Measurements from ENCODE around the gene LRRC42.
"Not testable (repeated sequence)": the region's sequence is repeated elsewhere in the genome, so short reads cannot be mapped to it uniquely, and the experiment has no call there.

The LRRC42 gene

GRCh38 chr1:53968125-53968513 lies 22.0 kb downstream of the LRRC42 start:
- DNase-seq = no peak

DNA sequence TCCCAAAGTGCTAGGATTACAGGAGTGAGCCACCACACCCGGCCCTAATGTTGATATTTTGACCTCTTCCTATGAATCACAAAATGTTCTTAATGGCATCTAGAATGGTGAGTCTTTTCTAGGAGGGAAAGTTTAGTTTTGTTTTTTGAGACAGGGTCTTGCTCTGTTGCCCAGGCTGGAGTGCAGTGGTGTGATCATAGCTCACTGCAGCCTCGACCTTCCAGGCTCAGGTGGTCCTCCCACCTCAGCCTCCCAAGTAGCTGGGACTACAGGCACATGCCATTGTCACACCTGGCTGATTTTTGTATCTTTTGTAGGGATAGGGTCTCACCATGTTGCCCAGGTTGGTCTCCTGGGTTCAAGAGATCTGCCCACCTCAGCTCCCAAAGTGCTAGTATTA lies 23.2 kb downstream of the LRRC42 start:
- not testable (repeated sequence) for DNase-seq

- no peak for DNase-seq
Observed at GRCh38 chr1:53971718-53972117, 25.6 kb downstream of the LRRC42 start.

GRCh38 chr1:53975861-53976260 lies 29.7 kb downstream of the LRRC42 start:
- DNase-seq = no peak

DNA sequence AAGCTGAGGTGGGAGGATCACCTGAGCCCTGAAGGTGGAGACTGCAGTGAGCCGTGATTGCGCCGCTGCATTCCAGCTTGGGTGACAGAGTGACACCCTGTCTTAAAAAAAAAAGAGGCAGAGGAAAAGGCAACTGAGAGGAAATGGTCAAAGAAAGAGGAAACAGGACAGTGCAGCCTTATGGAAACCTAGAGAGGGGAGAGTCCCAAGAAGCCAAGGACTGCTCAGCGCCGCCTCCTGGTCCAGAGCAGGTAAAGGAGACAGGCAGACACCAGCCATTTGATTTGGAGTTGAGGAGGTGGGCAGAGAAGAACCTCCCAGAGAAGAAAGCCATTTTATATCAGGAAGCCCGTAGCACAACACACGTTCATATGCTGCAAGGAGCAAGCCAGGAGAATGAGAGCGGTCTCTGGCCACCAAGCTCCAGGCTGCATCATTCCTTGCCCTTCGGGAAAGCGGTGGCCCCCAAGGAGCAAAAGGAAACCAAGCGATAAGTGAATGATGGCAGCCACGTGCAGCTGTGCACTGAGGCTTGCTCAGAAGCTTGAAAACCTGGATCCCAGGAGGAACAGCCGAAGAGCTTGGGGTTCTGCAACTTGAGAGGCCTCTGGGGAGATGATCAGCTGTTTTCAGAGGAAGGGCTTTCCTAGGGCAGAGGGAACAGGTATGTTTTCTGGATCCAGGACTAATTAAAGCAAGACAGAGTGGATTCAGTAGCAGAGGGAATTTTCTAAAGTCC lies 33.7 kb downstream of the LRRC42 start:
- DNase-seq = no peak

DNA sequence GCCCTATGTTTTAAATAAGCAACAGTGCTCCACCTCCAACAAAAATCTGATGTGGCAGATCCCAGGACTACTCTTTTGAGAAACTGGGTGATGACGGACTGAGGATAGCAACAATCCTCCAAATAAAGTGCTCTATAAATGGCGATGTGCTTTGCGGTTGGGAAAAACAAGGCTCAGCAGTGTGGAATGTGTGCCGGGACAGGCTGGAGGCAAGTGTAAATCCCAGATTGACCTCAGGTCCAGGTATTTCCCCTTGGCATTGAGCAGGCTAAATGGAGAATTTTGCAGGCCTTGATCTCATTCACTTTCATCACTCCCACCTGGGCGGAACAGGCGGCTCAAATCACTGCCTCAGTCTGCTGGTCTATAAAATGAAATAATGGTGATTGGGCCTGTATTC lies 35.1 kb downstream of the LRRC42 start:
- DNase-seq = no peak

DNA sequence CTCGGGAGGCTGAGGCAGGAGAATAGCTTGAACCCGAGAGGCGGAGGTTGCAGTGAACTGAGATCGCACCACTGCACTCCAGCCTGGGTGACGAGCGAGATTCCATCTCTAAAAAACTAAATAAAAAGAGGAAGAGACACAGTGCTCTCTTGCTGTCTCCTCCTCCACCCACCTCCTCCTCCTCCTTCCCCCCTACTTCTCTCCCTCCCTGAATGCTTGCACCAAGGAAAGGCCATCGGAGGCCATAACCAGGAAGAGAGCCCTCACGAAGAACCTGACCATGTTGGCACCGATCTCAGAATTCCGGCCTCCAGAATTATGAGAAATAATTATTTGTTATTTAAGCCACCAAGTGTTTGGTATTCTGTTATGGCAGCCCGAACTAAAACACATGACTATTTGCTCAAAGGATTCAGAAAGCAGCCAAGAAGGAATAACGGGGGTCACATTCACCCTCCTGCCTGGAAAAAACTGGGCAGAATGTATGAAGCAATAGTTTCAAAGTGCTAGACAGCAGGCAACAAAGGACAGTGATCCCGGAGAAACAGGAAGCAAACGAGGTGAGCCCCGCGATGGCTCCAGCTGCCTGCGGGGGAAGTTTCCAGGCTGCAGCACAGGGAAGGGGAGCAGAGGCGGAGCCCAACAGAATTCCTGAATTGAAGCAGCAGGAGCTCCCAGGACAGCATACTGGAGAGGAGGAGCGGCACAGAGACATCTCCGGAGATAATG lies 36.0 kb downstream of the LRRC42 start:
- DNase-seq = no peak

GRCh38 chr1:53982763-53983104 lies 36.6 kb downstream of the LRRC42 start:
- no peak for DNase-seq

DNA sequence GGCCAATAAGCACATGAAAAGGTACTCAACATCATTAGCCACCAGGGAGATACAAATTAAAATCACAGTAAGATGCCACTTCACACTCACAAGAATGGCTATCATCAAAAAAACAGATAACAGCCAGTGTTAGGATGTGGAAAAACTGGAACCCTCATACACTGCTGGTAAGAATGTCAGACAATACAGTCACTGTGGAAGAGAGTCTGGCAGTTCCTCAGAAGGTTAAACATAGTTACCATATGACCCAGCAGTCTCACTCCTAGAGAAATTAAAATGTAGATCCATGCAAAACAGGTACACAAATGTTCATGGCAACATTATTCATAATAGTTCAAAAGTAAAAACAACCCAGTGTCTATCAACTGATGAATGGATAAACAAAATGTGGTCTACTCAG lies 38.6 kb downstream of the LRRC42 start:
- DNase-seq = no peak

- DNase-seq = no peak
Observed at GRCh38 chr1:53986458-53986857, 40.3 kb downstream of the LRRC42 start.

GRCh38 chr1:53987880-53988279 lies 41.7 kb downstream of the LRRC42 start:
- DNase-seq = no peak

DNA sequence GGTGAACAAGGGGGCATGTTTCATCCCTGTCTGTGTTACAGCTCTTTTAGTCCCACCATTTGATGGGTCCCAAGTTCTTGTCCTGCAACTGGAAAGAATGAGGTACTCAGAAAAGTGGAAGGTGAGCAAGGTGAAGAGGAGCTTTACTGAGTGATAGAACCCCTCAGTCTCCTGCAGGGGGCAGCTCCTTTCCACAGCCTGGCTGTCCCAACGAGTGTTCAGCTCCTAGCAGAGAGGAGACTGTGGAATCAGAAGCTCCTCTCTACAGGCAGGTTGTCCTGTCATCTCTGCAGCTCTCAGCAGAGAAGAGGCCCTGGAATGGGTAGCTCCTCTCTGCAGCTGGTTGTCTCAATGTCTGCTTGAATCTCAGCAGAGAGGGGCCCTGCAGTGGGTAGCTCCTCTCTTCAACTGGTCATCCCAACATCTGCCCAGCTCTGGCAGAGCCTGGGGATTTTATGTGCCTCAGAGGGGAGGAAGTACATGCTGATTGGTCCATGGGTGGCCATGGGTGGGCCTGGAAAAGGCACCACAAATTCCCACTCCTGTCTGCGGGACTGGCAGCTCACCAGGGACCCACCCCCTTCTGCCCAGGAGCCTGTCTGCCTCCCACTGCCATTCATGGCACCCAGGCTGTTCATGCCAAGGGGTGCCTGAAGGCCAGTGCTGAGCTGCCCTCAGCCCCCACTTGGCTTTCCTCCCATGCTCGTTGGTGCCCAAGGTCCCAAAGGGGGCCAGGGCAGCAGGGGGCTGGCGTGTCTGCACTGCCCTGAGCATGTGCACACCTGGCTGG lies 46.1 kb downstream of the LRRC42 start:
- no peak for DNase-seq

DNA sequence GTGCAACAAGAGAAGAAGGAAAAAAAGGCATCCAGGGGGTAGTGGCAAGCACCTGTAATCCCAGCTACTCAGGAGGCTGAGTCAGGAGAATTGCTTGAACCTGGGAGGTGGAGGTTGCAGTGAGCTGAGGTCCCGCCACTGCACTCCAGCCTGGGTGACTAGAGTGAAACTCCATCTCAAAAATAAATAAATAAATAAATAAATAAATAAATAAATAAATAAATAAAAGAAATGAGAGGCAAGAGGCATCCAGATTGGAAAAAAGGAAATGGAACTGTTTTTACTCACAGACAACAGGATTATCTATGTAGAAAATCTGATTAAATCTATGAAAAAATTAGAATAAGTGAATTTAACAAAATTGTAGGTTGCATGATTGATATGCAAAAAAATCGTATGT lies 48.4 kb downstream of the LRRC42 start:
- DNase-seq = not testable (repeated sequence)

DNA sequence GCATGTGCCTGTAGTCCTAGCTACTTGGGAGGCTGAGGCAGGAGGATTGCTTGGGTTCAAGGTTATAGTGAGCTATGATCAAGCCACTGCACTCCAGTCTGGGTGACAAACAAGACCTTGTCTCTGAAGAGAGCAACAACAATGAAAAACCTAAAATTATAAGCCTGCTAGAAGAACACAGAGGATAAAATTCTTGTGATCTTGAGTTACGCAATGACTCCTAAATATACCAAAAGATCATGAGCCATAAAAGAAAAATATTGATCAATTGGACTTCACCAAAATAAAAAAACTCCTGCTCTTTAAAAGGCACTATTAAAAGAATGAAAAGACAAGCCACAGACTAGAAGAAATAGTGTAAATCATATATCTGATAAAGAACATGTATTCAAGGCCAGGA lies 49.5 kb downstream of the LRRC42 start:
- no peak for DNase-seq

DNA sequence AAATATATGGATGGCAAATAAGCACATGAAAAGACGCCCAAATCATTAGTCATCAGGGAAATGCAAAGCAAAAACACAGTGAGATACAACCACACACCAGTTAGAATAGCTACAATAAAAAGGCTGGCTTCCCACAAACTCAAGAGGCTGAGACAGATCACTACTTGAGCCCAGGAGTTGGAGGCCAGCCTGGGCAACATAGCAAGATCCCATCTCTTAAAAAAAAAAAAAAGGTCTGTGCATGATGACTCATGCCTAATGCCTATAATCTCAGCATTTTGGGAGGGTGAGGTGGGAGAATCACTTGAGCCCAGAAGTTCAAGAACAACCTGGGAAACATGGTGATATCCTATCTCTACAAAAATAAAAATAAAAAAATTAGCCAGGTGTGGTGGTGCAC lies 52.1 kb downstream of the LRRC42 start:
- no peak for DNase-seq

DNA sequence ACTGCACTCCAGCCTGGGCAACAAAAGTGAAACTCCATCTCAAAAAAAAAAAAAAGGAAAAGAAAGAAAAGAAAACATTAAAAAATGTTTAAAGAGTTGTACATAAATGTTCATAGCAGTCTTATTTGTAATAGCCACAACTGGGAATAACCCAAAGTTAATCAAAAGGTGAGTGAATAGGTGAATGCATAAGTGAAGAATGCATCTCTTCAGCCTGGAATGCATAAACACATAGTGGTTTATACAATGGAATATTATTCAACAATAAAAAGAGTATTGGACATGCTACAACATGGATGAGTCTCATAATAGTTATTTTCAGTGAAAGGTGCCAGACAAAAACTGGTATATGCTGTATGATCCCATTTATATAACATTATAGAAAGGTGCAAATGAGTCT lies 53.8 kb downstream of the LRRC42 start:
- DNase-seq = no peak

- DNase-seq = peak; percentile 39
Observed at GRCh38 chr1:54001591-54001990, 55.4 kb downstream of the LRRC42 start.

- DNase-seq = no peak
Observed at GRCh38 chr1:54002544-54003248, 56.5 kb downstream of the LRRC42 start.

DNA sequence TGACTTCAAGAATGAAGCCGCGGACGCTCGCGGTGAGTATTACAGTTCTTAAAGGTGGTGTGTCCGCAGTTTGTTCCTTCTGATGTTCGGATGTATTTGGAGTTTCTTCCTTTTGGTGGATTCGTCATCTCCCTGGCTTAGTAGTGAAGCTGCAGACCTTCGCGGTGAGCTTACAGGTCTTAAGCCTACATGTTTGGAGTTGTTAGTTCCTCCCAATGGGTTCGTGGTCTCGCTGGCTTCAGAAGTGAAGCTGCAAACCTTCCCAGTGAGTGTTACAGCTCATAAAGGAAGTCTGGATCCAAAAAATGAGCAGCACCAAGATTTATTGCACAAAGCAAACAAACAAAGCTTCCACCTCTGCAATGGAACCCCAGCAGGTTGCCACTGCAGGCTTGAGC lies 57.1 kb downstream of the LRRC42 start:
- no peak for DNase-seq

DNA sequence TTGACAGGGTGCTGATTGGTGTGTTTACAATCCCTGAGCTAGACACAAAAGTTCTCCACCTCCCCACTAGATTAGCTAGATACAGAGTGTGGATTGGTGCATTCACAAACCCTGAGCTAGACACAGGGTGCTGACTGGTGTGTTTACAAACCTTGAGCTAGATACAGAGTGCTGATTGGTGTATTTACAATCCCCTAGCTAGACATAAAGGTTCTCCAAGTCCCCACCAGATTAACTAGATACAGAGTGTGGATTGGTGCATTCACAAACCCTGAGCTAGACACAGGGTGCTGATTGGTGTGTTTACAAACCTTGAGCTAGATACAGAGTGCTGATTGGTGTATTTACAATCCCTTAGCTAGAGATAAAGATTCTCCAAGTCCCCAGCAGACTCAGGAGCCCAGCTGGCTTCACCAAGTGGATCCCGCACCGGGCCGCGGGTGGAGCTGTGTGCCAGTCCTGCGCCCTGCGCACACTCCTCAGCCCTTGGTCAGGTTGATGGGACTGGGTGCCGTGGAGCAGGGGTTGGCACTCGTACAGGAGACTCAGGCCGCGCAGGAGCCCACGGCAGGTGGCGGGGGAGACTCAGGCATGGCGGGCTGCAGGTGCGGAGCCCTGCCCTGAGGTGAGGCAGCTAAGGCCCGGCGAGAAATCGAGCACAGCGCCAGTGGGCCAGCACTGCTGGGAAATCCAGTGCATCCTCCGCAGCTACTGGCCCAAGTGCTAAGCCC lies 57.8 kb downstream of the LRRC42 start:
- DNase-seq = not testable (repeated sequence)

- no peak for DNase-seq
Observed at GRCh38 chr1:54004481-54005049, 58.4 kb downstream of the LRRC42 start.

- no peak for DNase-seq
Observed at GRCh38 chr1:54006508-54006907, 60.4 kb downstream of the LRRC42 start.
